Putamen (tissue), 1 donor: ENCODE results near the gene ZNF787.

ENCODE experiments used
- DNase-seq: peaks from one replicate; pipeline ENCODE4 v3.0.0-alpha.2; 2016; ENCODE audit warnings: low spot score

The ZNF787 gene

DNA sequence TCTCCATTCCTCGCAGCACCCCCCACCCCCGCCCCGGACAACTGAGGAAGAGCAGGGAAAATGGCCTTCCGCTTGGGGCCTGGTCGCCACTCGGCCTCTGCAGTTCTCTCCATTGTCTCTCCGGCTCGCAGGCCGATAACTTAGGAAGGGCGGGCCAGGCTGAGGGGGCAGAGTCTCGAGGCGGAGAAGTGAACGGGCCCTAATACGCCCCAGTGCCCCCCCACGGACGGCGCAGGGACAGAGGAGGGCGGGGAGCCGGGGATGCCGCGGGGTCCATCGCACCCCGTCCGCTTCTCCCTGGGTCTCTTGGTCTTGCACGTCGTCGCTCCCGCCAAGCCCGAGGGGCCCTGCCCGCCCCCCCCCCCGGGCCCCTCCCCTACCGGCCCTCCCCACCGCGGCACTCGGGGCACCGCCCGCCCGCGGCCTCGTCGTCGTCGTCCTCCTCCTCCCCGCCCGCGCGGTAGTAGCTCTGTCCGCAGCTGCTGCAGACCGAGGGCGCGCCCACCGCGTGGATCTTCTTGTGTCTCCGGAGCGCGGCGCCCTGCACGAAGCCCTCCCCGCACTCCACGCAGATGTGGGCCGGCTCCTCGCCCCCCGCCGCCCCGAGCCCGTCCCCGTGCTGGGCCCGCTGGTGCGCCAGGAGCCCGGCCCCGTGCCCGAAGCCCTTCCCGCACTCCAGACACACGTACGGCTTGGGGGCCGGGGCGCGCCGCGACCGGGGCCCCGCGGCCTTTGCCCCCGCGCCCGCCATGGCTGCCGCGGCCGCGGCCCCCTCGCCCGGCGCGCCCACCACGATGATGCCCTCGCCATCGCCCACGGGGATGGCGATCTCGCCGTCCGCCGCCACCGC lies 33.2 kb downstream of the ZNF787 start:
- DNase-seq, result no peak

- no peak for DNase-seq
These were observed 34.2 kb downstream of the ZNF787 start for GRCh38 chr19:56086671-56087430.

GRCh38 chr19:56085571-56086275 lies 35.4 kb downstream of the ZNF787 start:
- no peak for DNase-seq

DNA sequence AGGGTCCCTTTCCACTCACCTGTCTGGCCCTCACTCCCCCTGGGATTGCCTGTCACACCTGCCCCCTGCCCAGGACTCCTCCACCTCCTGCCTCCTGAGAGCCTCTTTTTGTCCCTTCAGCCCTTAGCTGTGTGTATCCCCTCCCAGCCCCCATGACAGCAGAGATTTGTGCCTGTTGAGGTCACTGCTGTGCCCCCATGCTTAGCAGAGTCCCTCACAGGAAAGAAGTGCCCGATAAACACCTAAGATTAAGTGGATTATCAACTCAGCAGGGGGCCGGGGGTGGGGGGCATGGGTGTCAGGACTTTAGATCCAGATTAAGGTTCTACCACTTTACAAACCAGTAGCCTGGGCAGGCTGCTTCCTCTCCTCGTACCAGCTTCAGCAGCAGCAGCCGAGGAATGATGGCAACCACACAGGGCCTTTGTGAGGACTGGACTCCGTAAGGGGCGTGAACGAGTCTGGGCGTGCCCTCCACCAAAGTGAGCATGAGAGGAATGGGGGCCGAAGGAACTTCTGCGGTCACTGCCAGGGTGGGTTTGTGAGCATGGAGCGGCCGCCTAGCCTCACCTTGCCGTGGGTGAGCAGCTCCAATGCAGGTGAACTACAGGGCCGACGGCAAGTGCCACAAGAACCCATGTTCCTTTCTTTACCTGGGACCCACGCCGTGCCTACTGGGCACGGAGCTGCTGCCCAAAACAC lies 36.1 kb downstream of the ZNF787 start:
- DNase-seq, result no peak

- DNase-seq, result no peak
These were observed 37.4 kb downstream of the ZNF787 start for GRCh38 chr19:56083668-56084067.

GRCh38 chr19:56080669-56081401 lies 40.3 kb downstream of the ZNF787 start:
- DNase-seq, result peak; percentile 44

- no peak for DNase-seq
These were observed 41.5 kb downstream of the ZNF787 start for GRCh38 chr19:56079609-56080008.

GRCh38 chr19:56076498-56076897 lies 44.6 kb downstream of the ZNF787 start:
- DNase-seq, result no peak

GRCh38 chr19:56071151-56071550 lies 49.9 kb downstream of the ZNF787 start:
- no peak for DNase-seq

DNA sequence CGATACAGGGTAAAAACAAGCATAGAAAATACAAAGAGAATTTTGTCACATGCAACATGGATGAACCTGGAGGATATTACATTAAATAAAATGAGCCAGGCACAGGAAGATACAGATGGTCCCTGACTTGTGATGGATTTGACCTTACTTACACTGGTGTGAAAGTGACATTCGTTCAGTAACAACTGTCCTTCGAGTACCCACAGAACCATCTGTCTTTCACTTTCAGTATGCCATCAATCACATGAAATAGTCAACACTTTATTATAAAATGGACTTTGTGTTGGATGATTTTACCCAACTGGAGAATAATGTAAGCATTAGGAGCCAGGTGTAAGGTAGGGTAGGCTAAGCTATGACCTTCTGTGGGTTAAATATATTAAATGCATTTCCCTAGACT lies 51.5 kb downstream of the ZNF787 start:
- no peak for DNase-seq

GRCh38 chr19:56066152-56067023 lies 54.7 kb downstream of the ZNF787 start:
- no peak for DNase-seq

DNA sequence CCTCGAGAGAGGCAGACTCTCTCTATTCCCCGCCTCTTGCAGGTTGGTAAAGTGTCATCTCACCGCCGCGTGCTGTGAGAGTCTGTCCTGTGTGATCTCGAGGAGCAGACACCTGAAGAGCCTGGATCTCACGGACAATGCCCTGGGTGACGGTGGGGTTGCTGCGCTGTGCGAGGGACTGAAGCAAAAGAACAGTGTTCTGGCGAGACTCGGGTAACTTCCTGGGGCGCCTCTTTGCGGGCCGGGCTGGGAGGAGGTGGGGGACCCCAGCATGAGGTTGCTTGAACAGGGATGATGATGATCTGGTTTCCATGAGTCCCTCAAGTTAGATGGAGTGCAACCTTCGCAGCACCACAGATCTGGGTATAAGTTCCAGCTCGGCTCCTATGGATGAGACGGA lies 67.5 kb downstream of the ZNF787 start:
- DNase-seq, result no peak
